Endodermal cell (in vitro differentiated cells): Measurements from ENCODE around the gene NF1. TPM values are rescaled to one million over a fixed set of nuclear protein-coding genes. Genes with fewer than 3 reads are reported as not detected.

Experiments used
- DNase-seq: peaks from one replicate; pipeline ENCODE4 v3.0.0-alpha.2; 2017
- H3K27ac ChIP-seq: 2 replicates; pipeline ENCODE4 v1.5.1; 2013; ENCODE audit warnings: mild to moderate bottlenecking, low read depth, low read length, moderate library complexity
- H3K27me3 ChIP-seq: 2 replicates; pipeline ENCODE4 v1.6.1; 2013; ENCODE audit warnings: mild to moderate bottlenecking, low read length, moderate library complexity; ENCODE audit not compliant: insufficient read depth, control insufficient read depth, poor library complexity, severe bottlenecking
- H3K36me3 ChIP-seq: 2 replicates; pipeline ENCODE4 v1.7.0; 2013; ENCODE audit warnings: mild to moderate bottlenecking, low read length, moderate library complexity; ENCODE audit not compliant: control insufficient read depth, insufficient read depth
- H3K4me1 ChIP-seq: one replicate; pipeline ENCODE4 v1.7.0; 2013; ENCODE audit warnings: low read length; ENCODE audit not compliant: control insufficient read depth, insufficient read depth
- H3K4me3 ChIP-seq: 2 replicates; pipeline ENCODE4 v1.5.1; 2013; ENCODE audit warnings: mild to moderate bottlenecking, low read length, moderate library complexity
- H3K9ac ChIP-seq: 2 replicates; pipeline ENCODE4 v1.6.1; 2013; ENCODE audit warnings: mild to moderate bottlenecking, low read length, moderate library complexity; ENCODE audit not compliant: poor library complexity, severe bottlenecking; ENCODE audit errors: extremely low read depth
- H3K9me3 ChIP-seq: 2 replicates; pipeline ENCODE4 v1.6.1; 2013; ENCODE audit warnings: mild to moderate bottlenecking, low read length, moderate library complexity; ENCODE audit not compliant: control insufficient read depth
- H3K27ac Mint-ChIP-seq: 2 replicates; pipeline ENCODE4 v1.8.0; 2020; ENCODE audit warnings: mixed read lengths
- H3K27me3 Mint-ChIP-seq: 2 replicates; pipeline ENCODE4 v1.8.0; 2021; ENCODE audit warnings: mild to moderate bottlenecking, mixed read lengths; ENCODE audit not compliant: insufficient read depth
- H3K36me3 Mint-ChIP-seq: 2 replicates; pipeline ENCODE4 v1.8.0; 2020; ENCODE audit warnings: low read depth, mixed read lengths
- H3K4me1 Mint-ChIP-seq: 2 replicates; pipeline ENCODE4 v1.8.0; 2020; ENCODE audit warnings: mixed read lengths
- H3K4me3 Mint-ChIP-seq: 2 replicates; pipeline ENCODE4 v1.8.0; 2020; ENCODE audit warnings: mild to moderate bottlenecking, moderate library complexity, mixed read lengths
- H3K9me3 Mint-ChIP-seq: 2 replicates; pipeline ENCODE4 v1.8.0; 2020; ENCODE audit warnings: mild to moderate bottlenecking, mixed read lengths
- WGBS, 2 experiments: methylation state at CpG; one replicate each; pipeline versions ENCODE4 v1.1.5 to v1.1.7; 2013; ENCODE audit warnings: missing lambda C conversion rate in 2 of 2, mixed read lengths in 1 of 2; ENCODE audit not compliant: insufficient coverage in 1 of 2, insufficient read length in 1 of 2; 5-methylcytosine and 5-hydroxymethylcytosine counted together
- total RNA-seq, 2 donors: library from RNA; stranded (reverse); fragmentation: NEBNext Ultra II Directional in 1 of 2; extraction: Animal tissue kit (Norgen Biotek cat#: 25700) in 1 of 2; gene quantifications; 2 replicates in 1 of 2; 3 replicates in 1 of 2; pipeline ENCODE4 v1.2.1, GENCODE V29; 2021
- TF ChIP-seq, protein P1 (sequence below): fragments of 200-600 bp; sonication (generic); conservative IDR thresholded peaks from 2 replicates; pipeline ENCODE4 v1.5.0; 2021; ENCODE audit warnings: antibody characterized with exemption, mild to moderate bottlenecking

NF1 gene
- total RNA-seq, 2 donors from 2014 or later: 61.9 to 69.3 TPM

- DNase-seq: no peak
- no peaks in the 10 kb centered on the region for H3K27me3 ChIP-seq
- H3K9me3 ChIP-seq: no peaks in the 10 kb centered on the region
- no peak overlapping the region for H3K27ac ChIP-seq
- H3K27ac Mint-ChIP-seq: no peak overlapping the region
- no peak overlapping the region for H3K9ac ChIP-seq
- H3K36me3 ChIP-seq: no peaks in the 10 kb centered on the region
- H3K4me1 ChIP-seq: no peaks in the 10 kb centered on the region
- H3K4me3 ChIP-seq: no peak overlapping the region
- H3K27me3 Mint-ChIP-seq: no peaks in the 10 kb centered on the region
- TF ChIP-seq, protein P1, sequence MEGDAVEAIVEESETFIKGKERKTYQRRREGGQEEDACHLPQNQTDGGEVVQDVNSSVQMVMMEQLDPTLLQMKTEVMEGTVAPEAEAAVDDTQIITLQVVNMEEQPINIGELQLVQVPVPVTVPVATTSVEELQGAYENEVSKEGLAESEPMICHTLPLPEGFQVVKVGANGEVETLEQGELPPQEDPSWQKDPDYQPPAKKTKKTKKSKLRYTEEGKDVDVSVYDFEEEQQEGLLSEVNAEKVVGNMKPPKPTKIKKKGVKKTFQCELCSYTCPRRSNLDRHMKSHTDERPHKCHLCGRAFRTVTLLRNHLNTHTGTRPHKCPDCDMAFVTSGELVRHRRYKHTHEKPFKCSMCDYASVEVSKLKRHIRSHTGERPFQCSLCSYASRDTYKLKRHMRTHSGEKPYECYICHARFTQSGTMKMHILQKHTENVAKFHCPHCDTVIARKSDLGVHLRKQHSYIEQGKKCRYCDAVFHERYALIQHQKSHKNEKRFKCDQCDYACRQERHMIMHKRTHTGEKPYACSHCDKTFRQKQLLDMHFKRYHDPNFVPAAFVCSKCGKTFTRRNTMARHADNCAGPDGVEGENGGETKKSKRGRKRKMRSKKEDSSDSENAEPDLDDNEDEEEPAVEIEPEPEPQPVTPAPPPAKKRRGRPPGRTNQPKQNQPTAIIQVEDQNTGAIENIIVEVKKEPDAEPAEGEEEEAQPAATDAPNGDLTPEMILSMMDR: no peak
- peaks cover 3% of the 10 kb centered on the region for H3K9me3 Mint-ChIP-seq
- H3K4me3 Mint-ChIP-seq: no peak overlapping the region
- H3K36me3 Mint-ChIP-seq: no peaks in the 10 kb centered on the region
- H3K4me1 Mint-ChIP-seq: no peaks in the 10 kb centered on the region
Measured at GRCh38 chr17:31048780-31049179, 46.0 kb upstream of the NF1 start.

DNA sequence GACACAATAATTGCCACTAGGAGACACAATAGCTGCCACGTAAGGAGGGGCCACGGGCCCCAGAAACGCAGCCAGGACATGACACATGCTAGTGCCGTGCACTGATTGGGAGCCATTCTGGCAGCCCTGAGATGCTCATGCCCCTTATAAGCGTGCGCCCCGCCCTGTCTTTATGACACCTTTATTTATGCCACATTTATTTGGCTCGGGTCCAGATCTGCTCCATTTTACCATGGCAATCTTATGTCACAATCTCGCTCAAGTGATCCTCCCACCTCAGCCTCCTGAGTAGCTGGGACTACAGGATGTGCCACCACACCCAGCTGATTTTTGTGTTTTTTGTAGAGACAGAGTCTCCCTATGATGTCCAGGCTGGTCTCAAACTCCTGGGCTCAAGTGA, 43.8 kb upstream of the NF1 start:
- peaks cover 3% of the 10 kb centered on the region for H3K9me3 Mint-ChIP-seq
- no peak overlapping the region for H3K9ac ChIP-seq
- H3K36me3 Mint-ChIP-seq: no peaks in the 10 kb centered on the region
- H3K4me1 Mint-ChIP-seq: peaks cover 2% of the 10 kb centered on the region
- H3K9me3 ChIP-seq: no peaks in the 10 kb centered on the region
- 93 to 96% methylated on average over 9 of the region's 9 CpGs for WGBS, 2 experiments
- no peak overlapping the region for H3K27ac Mint-ChIP-seq
- H3K4me3 Mint-ChIP-seq: no peak overlapping the region
- TF ChIP-seq, protein P1: no peak
- DNase-seq: peak; percentile 22
- no peak overlapping the region for H3K27ac ChIP-seq
- H3K27me3 Mint-ChIP-seq: no peaks in the 10 kb centered on the region
- H3K27me3 ChIP-seq: no peaks in the 10 kb centered on the region
- no peak overlapping the region for H3K4me3 ChIP-seq
- no peaks in the 10 kb centered on the region for H3K36me3 ChIP-seq
- H3K4me1 ChIP-seq: no peaks in the 10 kb centered on the region

DNA sequence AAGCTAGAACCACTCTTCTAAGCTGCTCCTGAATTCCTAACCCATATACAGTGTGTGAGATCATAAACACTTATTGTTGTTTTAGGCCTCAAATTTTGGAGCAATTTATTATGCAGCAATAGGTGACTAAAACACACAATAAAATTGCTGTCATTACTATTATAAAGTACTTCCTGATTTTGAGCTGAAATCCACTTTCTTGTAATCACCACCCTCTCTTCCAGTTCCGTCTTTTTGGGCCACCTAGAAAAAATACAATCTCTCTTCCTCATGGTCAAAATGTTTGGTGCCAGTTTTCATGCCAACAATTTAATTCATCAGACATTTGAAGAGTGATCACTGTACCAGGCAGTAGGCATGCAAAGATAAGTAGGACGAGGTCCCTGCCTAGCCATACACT, 43.3 kb upstream of the NF1 start:
- peaks cover 2% of the 10 kb centered on the region for H3K4me1 Mint-ChIP-seq
- no peaks in the 10 kb centered on the region for H3K27me3 Mint-ChIP-seq
- 95 to 100% methylated on average over 1 to 2 of the region's 2 CpGs for WGBS, 2 experiments
- peaks cover 3% of the 10 kb centered on the region for H3K9me3 Mint-ChIP-seq
- no peak overlapping the region for H3K4me3 Mint-ChIP-seq
- H3K36me3 ChIP-seq: no peaks in the 10 kb centered on the region
- TF ChIP-seq, protein P1: no peak
- no peaks in the 10 kb centered on the region for H3K27me3 ChIP-seq
- no peaks in the 10 kb centered on the region for H3K9me3 ChIP-seq
- DNase-seq: no peak
- H3K36me3 Mint-ChIP-seq: no peaks in the 10 kb centered on the region
- H3K4me1 ChIP-seq: no peaks in the 10 kb centered on the region
- no peak overlapping the region for H3K9ac ChIP-seq
- no peak overlapping the region for H3K27ac ChIP-seq
- no peak overlapping the region for H3K4me3 ChIP-seq
- H3K27ac Mint-ChIP-seq: no peak overlapping the region
